ENCODE measurements around the gene MACROD1. TPM values are rescaled to one million over a fixed set of nuclear protein-coding genes. Genes with fewer than 3 reads are reported as not detected.

The MACROD1 gene
- total and polyA plus RNA-seq, 9 of the 15 experiments (the other 6 are each of a cell fraction or from before 2014, with no cell fraction given) = 1.1 to 60.0 (median 26.4) TPM

GRCh38 chr11:64164392-64165312, 1.3 kb downstream of the MACROD1 start (continued):
- 0 out of 2 replicates have a peak, but pooled peaks have one; percentile 25 for TF ChIP-seq STAG1 (CRISPR knock-in tag; IDR thresholded peaks at IDR 0.05; ENCODE audit: borderline replicate concordance)
- TF ChIP-seq, protein P1, sequence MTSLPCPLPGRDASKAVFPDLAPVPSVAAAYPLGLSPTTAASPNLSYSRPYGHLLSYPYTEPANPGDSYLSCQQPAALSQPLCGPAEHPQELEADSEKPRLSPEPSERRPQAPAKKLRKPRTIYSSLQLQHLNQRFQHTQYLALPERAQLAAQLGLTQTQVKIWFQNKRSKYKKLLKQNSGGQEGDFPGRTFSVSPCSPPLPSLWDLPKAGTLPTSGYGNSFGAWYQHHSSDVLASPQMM (CRISPR knock-in tag; IDR thresholded peaks at IDR 0.05) = no peak
- no peak for TF ChIP-seq ZNF76 (CRISPR knock-in tag; IDR thresholded peaks at IDR 0.05; ENCODE audit: borderline replicate concordance)
- no peak for TF ChIP-seq ELF2 (CRISPR knock-in tag; IDR thresholded peaks at IDR 0.05)
- TF ChIP-seq MCM3 (IDR thresholded peaks at IDR 0.05) = no peak
- no peak for TF ChIP-seq SMC3 (conservative IDR thresholded peaks at IDR 0.05; ENCODE audit: insufficient read depth, low read depth, low read length)
- no peak for TF ChIP-seq NR3C1 (CRISPR knock-in tag; IDR thresholded peaks at IDR 0.05)
- no peak for TF ChIP-seq ZNF165 (CRISPR knock-in tag; IDR thresholded peaks at IDR 0.05; ENCODE audit: borderline replicate concordance)
- TF ChIP-seq, protein P2, sequence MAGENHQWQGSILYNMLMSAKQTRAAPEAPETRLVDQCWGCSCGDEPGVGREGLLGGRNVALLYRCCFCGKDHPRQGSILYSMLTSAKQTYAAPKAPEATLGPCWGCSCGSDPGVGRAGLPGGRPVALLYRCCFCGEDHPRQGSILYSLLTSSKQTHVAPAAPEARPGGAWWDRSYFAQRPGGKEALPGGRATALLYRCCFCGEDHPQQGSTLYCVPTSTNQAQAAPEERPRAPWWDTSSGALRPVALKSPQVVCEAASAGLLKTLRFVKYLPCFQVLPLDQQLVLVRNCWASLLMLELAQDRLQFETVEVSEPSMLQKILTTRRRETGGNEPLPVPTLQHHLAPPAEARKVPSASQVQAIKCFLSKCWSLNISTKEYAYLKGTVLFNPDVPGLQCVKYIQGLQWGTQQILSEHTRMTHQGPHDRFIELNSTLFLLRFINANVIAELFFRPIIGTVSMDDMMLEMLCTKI (IDR thresholded peaks at IDR 0.05; ENCODE audit: partially characterized antibody) = no peak
- no peak for TF ChIP-seq ZC3H8 (IDR thresholded peaks at IDR 0.05)
- peak in 1 of 2 experiments; percentile 50 for TF ChIP-seq E2F6 (IDR thresholded peaks at IDR 0.05; ENCODE audit: borderline replicate concordance in 1 of 2, extremely low read depth in 1 of 2, insufficient read depth in 1 of 2, insufficient read length in 1 of 2, low read depth in 1 of 2, low read length in 1 of 2, poor library complexity in 1 of 2, severe bottlenecking in 1 of 2)
- TF ChIP-seq ZNF639 (CRISPR knock-in tag; conservative IDR thresholded peaks at IDR 0.05 in 1 of 2, IDR thresholded peaks at IDR 0.05 in 1 of 2) = no peak
- no peak for TF ChIP-seq DACH1 (IDR thresholded peaks at IDR 0.05; ENCODE audit: partially characterized antibody)
- TF ChIP-seq ZNF134 (CRISPR knock-in tag; conservative IDR thresholded peaks at IDR 0.05) = no peak
- TF ChIP-seq AFF4 (CRISPR knock-in tag; IDR thresholded peaks at IDR 0.05) = no peak
- no peak for TF ChIP-seq BRD4 (IDR thresholded peaks at IDR 0.05)
